LNCaP clone FGC (cell line): ENCODE data around the gene AMBRA1.

Source experiments
- DNase-seq: peaks from one replicate; pipeline ENCODE4 v3.0.0-alpha.2; 2011; ENCODE audit warnings: low read depth
- H3K4me3 ChIP-seq: 2 replicates; pipeline ENCODE4 v1.5.1; 2011; ENCODE audit warnings: mild to moderate bottlenecking, low read depth, low read length, control low read depth
- TF ChIP-seq, protein P1 (sequence below): IDR thresholded peaks from 2 replicates; pipeline ENCODE4 v1.5.1; 2012; ENCODE audit warnings: mild to moderate bottlenecking; ENCODE audit not compliant: control insufficient read depth, insufficient read depth; ENCODE audit errors: extremely low read depth

The AMBRA1 gene

DNA sequence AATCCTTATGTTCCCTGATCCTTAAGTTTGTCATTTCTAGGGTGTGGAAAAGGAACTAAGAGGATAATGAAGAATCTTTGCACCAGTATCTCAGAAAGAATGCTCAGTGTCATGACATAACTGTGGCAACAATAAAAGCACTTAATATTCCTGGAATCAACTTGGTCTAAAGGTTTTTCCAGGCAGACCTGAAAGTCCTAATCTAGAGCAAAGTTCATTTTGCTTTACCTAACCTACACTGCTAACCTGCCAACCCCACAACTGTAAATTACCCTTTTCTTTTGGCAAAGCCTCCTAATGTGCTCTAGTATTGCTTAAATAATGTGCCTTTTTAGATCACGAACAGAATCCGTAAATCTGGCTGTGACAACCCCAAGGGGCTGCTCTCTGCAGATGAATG is 82.5 kb downstream of the AMBRA1 start:
- TF ChIP-seq, protein P1, sequence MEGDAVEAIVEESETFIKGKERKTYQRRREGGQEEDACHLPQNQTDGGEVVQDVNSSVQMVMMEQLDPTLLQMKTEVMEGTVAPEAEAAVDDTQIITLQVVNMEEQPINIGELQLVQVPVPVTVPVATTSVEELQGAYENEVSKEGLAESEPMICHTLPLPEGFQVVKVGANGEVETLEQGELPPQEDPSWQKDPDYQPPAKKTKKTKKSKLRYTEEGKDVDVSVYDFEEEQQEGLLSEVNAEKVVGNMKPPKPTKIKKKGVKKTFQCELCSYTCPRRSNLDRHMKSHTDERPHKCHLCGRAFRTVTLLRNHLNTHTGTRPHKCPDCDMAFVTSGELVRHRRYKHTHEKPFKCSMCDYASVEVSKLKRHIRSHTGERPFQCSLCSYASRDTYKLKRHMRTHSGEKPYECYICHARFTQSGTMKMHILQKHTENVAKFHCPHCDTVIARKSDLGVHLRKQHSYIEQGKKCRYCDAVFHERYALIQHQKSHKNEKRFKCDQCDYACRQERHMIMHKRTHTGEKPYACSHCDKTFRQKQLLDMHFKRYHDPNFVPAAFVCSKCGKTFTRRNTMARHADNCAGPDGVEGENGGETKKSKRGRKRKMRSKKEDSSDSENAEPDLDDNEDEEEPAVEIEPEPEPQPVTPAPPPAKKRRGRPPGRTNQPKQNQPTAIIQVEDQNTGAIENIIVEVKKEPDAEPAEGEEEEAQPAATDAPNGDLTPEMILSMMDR = no peak
- DNase-seq = no peak

DNA sequence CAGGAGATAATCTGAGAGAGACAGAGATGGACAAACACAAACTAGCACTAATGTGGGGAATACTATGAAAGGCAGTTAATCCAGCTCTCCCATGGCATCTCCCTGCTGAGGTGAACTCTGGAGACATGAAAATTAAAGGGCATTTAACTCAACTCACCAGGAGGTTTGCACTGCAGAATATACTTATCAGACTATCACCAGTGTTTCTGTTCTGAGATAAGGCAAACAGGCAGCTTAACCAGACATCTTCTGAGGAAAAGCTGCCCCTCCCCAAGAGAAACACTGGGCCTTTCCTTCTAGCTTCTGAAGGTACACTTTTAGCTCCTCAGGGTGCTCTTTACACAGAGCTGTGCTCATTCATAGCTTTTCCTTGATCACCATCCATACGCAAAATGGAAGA is 85.5 kb downstream of the AMBRA1 start:
- TF ChIP-seq, protein P1 = no peak

More for the DNA sequence above, 82.5 kb downstream of the AMBRA1 start:
- no peak overlapping the region for H3K4me3 ChIP-seq

DNA sequence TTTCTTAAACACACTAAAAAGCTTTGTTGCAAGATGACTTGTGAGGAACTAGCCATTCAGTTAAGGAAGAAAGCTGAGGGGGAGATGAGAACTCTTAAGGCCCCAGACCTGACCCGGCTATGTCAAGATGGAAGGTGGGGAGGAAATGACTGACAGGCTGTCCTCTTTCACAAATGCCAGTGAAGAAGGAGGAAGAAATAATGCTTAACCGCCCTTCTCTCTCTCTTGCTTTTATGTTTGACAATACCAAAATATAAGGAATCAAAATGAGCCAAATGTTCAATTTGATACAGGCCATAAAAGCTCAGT is 87.4 kb downstream of the AMBRA1 start:
- TF ChIP-seq, protein P1 = no peak
- no peak for DNase-seq

More for the DNA sequence above, 85.5 kb downstream of the AMBRA1 start:
- H3K4me3 ChIP-seq = no peak overlapping the region
- DNase-seq = no peak

DNA sequence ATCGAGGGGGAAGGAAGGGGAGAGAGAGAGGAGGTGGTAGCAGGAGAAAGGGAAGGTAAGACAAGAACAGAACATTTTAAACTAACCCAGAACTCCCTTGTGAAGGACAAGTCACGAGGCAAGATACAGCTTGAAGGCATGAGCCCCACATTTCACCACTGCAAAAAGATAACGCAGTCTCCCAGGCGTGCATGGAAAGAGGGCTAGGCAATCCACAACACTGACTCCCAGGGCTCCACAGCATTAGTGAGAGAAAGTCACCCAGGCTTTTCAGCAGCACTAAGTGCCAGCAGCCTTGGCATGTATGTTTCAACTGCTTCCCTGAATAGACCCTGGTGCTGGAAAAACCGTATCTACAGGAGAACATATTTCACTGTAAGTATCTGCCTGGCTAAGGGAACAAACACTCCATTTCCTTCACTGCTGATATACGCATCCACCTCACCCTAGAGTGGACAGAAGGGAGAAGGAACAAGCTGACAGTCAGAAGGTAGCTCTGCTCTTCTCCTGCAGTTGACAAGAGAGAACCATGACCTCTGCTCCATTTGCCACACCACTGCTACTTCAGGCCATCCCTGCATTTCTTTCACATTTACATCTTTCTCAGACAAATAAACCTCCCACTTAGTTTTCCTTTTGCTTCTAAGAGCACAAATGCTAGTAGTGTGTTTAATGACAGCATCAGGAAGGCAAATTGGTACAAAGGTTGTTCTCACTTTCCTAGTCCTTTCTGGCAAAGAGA is 87.9 kb downstream of the AMBRA1 start:
- DNase-seq = no peak
- H3K4me3 ChIP-seq = no peak overlapping the region
- TF ChIP-seq, protein P1 = no peak

More for the DNA sequence above, 87.4 kb downstream of the AMBRA1 start:
- no peak overlapping the region for H3K4me3 ChIP-seq

DNA sequence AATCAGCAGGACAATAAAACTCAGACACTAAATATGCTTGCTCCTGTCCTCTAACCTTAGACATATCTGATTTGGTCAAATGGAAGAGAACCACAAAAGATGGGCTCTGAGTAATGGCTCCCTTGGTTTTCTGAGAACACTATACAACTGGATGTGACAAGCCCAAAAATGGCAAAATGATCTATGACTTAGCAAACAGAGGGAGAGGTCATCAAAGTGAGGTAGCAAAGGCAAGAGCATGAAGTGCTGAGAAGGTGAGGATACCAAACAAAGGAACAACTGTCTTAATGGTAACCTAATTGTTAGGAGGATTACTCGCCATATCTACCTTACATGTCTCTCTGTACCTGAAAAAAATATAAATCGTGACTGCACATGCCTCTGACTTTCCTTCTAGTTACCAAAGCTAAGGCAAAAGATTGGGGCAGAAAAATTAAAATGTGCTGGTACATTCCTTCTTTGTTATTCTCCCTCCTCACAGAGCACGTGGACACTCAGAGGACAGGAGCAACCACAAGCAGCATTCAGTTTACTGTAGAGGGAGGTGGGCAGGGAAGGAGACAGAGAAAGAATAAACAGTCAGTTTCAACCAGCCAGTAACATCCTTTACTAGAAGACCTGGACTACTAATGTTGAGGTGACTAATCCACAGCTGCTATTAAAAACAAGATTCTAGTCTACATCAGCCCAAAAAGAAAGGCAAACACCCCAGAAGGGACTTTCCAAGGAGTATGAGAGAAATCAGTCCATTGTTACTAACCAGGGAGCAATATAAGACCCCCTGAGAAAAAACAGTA is 88.8 kb downstream of the AMBRA1 start:
- H3K4me3 ChIP-seq = no peak overlapping the region
- TF ChIP-seq, protein P1 = no peak
- no peak for DNase-seq

DNA sequence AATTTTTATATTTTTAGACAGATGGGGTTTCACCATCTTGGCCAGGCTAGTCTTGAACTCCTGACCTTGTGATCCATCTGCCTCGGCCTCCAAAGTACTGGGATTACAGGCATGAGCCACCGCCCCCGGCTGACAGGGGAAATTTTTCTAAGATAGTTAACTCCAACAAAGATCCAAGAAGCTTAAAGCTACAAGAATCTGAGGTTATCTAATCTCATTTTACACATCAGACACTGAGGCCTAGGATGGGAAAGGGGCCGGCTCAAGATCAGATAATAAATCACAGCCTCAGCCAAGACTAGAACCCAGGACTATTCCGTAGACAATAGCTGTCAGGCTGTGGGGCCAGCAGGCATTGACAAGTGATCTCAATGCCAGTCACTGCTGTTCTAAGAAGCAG is 94.0 kb downstream of the AMBRA1 start:
- TF ChIP-seq, protein P1 = no peak
- no peak for DNase-seq
- H3K4me3 ChIP-seq = no peak overlapping the region

DNA sequence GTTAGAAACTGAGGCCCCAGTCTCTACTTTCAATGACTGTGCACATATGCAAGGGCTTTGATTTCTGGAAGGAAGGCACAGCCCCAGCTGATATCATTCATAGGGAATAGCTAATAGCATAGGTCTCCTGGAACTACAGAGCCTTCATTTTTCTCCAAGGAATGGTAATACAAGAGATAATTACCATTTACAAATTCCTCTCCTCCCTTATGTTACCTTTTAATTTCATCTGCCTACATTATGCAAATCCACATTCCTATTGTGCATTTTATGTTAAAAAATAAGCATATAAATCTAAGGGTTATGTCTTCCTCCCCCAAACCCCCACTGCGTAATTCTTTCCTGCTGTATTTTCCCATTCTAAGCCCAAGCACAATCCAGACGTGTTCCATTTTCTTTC is 94.9 kb downstream of the AMBRA1 start:
- H3K4me3 ChIP-seq = no peak overlapping the region
- TF ChIP-seq, protein P1 = no peak
- DNase-seq = no peak
